Ascending aorta (tissue), 2 donors: ENCODE measurements around the gene KRTAP5-4. TPM values are rescaled to one million over a fixed set of nuclear protein-coding genes. Genes with fewer than 3 reads are reported as not detected.
"Not testable (repeated sequence)": the region's sequence is repeated elsewhere in the genome, so short reads cannot be mapped to it uniquely, and the experiment has no call there.

Source experiments
- DNase-seq, 2 donors: peaks; one replicate each; pipeline ENCODE4 v3.0.0-alpha.2; 2019; ENCODE audit warnings: low spot score in 2 of 2
- H3K27ac ChIP-seq, 2 donors: fragments of 200-600 bp; sonication (generic); one replicate each; pipeline ENCODE4 v1.5.1; 2016 to 2017; ENCODE audit warnings: mild to moderate bottlenecking in 1 of 2
- H3K27me3 ChIP-seq: fragments of 200-600 bp; sonication (generic); one replicate; pipeline ENCODE4 v1.5.1; 2017
- H3K36me3 ChIP-seq, 2 donors: fragments of 200-600 bp; sonication (generic); one replicate each; pipeline ENCODE4 v1.5.1; 2016
- H3K4me1 ChIP-seq, 2 donors: fragments of 200-600 bp; sonication (generic); one replicate each; pipeline ENCODE4 v1.5.1; 2016 to 2017; ENCODE audit warnings: mild to moderate bottlenecking in 1 of 2
- H3K4me3 ChIP-seq, 2 donors: fragments of 200-600 bp; sonication (generic); one replicate each; pipeline ENCODE4 v1.5.1; 2016 to 2017; ENCODE audit warnings: mild to moderate bottlenecking in 1 of 2
- H3K9me3 ChIP-seq, 2 donors: fragments of 200-600 bp; sonication (generic); one replicate each; pipeline ENCODE4 v1.5.1; 2016
- CTCF ChIP-seq, 3 experiments: fragments of 200-600 bp in 2 of 3; fragments of 450-650 bp in 1 of 3; sonication (generic) in 2 of 3; IDR thresholded peaks; one replicate each; pipeline ENCODE4 v1.5.1; 2016 to 2019; ENCODE audit warnings: antibody characterized with exemption in 3 of 3, mild to moderate bottlenecking in 1 of 3, moderate library complexity in 1 of 3
- intact Hi-C: fragments of 100-400 bp; cut with DNase I; formaldehyde crosslinking; loops from one replicate; pipeline ENCODE4 v1.15.1; 2023
- total RNA-seq: library from RNA; depleted of rRNA; stranded (reverse); fragments of >200 nt; gene quantifications from one replicate; pipeline ENCODE4 v1.1.0, GENCODE V29; 2016

KRTAP5-4 gene
- total RNA-seq, 1 donor from 2014 or later: not detected

DNA sequence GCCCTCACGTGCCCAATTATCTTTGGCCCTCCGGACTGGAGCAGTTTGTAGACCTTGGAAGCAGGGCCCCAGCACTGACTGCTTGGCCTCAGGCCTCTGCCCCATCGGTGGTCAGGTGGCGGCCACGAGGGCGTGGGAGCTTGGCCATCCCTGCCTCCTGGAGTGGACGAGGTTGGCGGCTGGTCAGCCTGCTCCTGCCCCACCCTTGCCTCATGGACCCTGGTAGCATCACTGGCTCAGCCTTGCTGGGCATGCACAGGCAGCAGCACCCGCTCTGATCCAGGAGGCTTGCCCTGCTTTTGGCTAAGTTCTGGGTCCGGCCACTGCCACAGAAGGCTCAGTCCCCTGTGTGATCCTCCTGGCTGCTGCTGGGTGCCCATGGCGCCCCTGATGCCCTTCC lies 17.8 kb downstream of the KRTAP5-4 start:
- H3K4me3 ChIP-seq: no peak overlapping the region
- no peak overlapping the region for H3K27ac ChIP-seq
- H3K9me3 ChIP-seq: no peaks in the 10 kb centered on the region
- H3K4me1 ChIP-seq: no peaks in the 10 kb centered on the region
- no peak for DNase-seq
- no peaks in the 10 kb centered on the region for H3K36me3 ChIP-seq
- no peak for TF ChIP-seq CTCF (IDR thresholded peaks at IDR 0.05)
- intact Hi-C loops: no loop called here
- no peaks in the 10 kb centered on the region for H3K27me3 ChIP-seq

- Histone ChIP-seq H3K9me3 (no peaks in the 10 kb centered on the region), H3K4me1 (no peaks in the 10 kb centered on the region), H3K27me3 (no peaks in the 10 kb centered on the region), H3K27ac (no peak overlapping the region), H3K4me3 (no peak overlapping the region), H3K36me3 (no peaks in the 10 kb centered on the region)
- no peak for DNase-seq
- no peak for TF ChIP-seq CTCF (IDR thresholded peaks at IDR 0.05)
- intact Hi-C loops: no loop called here
Measured at GRCh38 chr11:1603629-1604028, 18.3 kb downstream of the KRTAP5-4 start.

- intact Hi-C loops: not testable (repeated sequence)
Measured at GRCh38 chr11:1601663-1602062, 20.3 kb downstream of the KRTAP5-4 start.

DNA sequence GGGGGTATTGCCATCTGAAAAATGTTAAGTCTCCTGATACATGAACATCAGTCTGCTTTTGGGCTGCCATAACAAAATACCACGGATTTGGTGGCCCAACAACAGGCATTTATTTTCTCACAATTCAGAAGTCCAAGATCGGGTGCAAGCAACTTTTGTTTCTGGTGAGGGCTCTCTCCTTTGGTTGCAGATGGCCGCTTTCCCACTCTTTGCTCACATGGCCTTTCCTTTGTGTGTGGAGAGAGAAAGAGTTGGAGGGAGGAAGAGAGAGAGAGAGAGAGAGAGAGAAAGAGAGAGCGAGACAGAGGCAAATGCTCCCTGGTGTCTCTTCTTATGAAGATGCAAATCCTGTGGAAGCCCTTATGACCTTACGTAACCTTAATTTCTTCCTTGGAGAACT lies 21.3 kb downstream of the KRTAP5-4 start:
- H3K4me1 ChIP-seq: no peaks in the 10 kb centered on the region
- DNase-seq: no peak
- H3K4me3 ChIP-seq: no peak overlapping the region
- H3K27ac ChIP-seq: no peak overlapping the region
- TF ChIP-seq CTCF (IDR thresholded peaks at IDR 0.05): no peak
- H3K9me3 ChIP-seq: no peaks in the 10 kb centered on the region
- intact Hi-C loops: no loop called here
- H3K27me3 ChIP-seq: no peaks in the 10 kb centered on the region
- H3K36me3 ChIP-seq: no peaks in the 10 kb centered on the region

More at GRCh38 chr11:1601663-1602062, 20.3 kb downstream of the KRTAP5-4 start:
- not testable (repeated sequence) for H3K4me3 ChIP-seq, H3K9me3 ChIP-seq, DNase-seq, H3K4me1 ChIP-seq, H3K27me3 ChIP-seq, H3K27ac ChIP-seq, H3K36me3 ChIP-seq

DNA sequence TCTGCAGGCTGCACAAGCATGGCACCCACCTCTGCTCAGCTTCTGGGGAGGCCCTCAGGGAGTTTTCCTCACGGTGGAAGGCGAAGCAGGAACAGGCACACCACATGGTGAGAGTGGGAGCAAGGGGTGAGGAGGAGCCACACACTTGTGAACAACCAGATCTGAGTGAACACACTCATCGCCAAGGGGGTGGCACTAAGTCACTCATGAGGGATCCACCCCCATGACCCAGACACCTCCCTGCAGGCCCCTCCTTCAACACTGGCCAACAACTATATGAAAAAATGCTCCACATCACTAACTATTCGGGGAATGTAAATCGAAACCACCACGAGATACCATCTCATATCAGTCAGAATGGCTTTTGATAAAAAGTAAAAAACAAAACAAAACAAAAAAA lies 23.1 kb downstream of the KRTAP5-4 start:
- Histone ChIP-seq H3K27ac (no peak overlapping the region), H3K4me1 (no peaks in the 10 kb centered on the region), H3K27me3 (no peaks in the 10 kb centered on the region), H3K36me3 (no peaks in the 10 kb centered on the region), H3K4me3 (no peak overlapping the region), H3K9me3 (no peaks in the 10 kb centered on the region)
- no peak for TF ChIP-seq CTCF (IDR thresholded peaks at IDR 0.05)
- intact Hi-C loops: no loop called here
- DNase-seq: no peak

DNA sequence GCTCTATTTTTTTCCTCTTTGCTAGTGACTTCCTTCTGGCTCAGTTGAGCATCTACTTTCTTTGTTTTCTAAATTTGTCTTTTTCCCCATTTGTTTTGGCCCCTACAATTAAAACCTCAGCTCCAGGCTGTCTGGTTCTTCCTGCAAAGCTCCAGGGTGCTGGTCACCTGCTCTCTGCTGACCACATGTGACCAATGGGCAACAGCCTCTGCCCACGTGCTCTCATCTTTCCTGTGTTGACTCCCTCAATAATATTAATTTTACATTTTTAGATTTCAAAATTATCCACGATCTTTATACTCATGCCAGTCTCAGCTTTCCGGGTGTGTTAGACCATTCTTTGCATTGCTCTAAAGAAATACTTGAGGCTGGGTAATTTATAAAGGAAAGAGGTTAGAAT lies 23.5 kb downstream of the KRTAP5-4 start:
- H3K4me3 ChIP-seq, intact Hi-C loops, H3K36me3 ChIP-seq, H3K4me1 ChIP-seq, H3K27me3 ChIP-seq, H3K9me3 ChIP-seq, H3K27ac ChIP-seq, DNase-seq: not testable (repeated sequence)

- intact Hi-C loops: no loop called here
Measured at GRCh38 chr11:1597994-1598380, 24.0 kb downstream of the KRTAP5-4 start, which contains the start of gene KRTAP5-2. TSS of gene KRTAP5-2 (minus strand) at chr11:1598294. CDS start at chr11:1598250, 44 bp downstream.

More at GRCh38 chr11:1597994-1598380, 24.0 kb downstream of the KRTAP5-4 start, which contains the start of gene KRTAP5-2:
- TF ChIP-seq CTCF (IDR thresholded peaks at IDR 0.05): no peak
- Histone ChIP-seq H3K36me3 (no peaks in the 10 kb centered on the region), H3K27me3 (no peaks in the 10 kb centered on the region), H3K4me3 (no peak within 1 kb of the TSS), H3K4me1 (no peaks in the 10 kb centered on the region), H3K27ac (no peak within 1 kb of the TSS), H3K9me3 (no peaks in the 10 kb centered on the region)
- no peak for DNase-seq
